OCI-M1 (cell line): ENCODE results near the gene PKHD1.

Experiments used
- DNase-seq: peaks from one replicate; lab custom pipeline; 2025; lab: John Stamatoyannopoulos, UW

PKHD1 gene

GRCh38 chr6:51702851-51703250 is 384.6 kb downstream of the PKHD1 start:
- DNase-seq, result no peak

- no peak for DNase-seq
Observed at GRCh38 chr6:51684603-51685002, 402.8 kb downstream of the PKHD1 start.

GRCh38 chr6:51684038-51684437 is 403.4 kb downstream of the PKHD1 start:
- no peak for DNase-seq

- no peak for DNase-seq
Observed at GRCh38 chr6:51678905-51679620, 408.4 kb downstream of the PKHD1 start.

GRCh38 chr6:51678274-51678673 is 409.1 kb downstream of the PKHD1 start:
- DNase-seq, result no peak

GRCh38 chr6:51675922-51676275 is 411.5 kb downstream of the PKHD1 start:
- no peak for DNase-seq

GRCh38 chr6:51675020-51675921 is 412.1 kb downstream of the PKHD1 start:
- no peak for DNase-seq

GRCh38 chr6:51663525-51663924 is 423.9 kb downstream of the PKHD1 start:
- no peak for DNase-seq

GRCh38 chr6:51660767-51661166 is 426.6 kb downstream of the PKHD1 start:
- DNase-seq, result no peak

GRCh38 chr6:51657491-51657890 is 429.9 kb downstream of the PKHD1 start:
- no peak for DNase-seq

GRCh38 chr6:51655517-51655916 is 431.9 kb downstream of the PKHD1 start:
- DNase-seq, result no peak

GRCh38 chr6:51654647-51655046 is 432.8 kb downstream of the PKHD1 start:
- no peak for DNase-seq

GRCh38 chr6:51651132-51651817 is 436.1 kb downstream of the PKHD1 start:
- DNase-seq, result no peak

- DNase-seq, result no peak
Observed at GRCh38 chr6:51648774-51649173, 438.6 kb downstream of the PKHD1 start.

- no peak for DNase-seq
Observed at GRCh38 chr6:51648236-51648635, 439.2 kb downstream of the PKHD1 start.

- DNase-seq, result no peak
Observed at GRCh38 chr6:51644426-51644825, 443.0 kb downstream of the PKHD1 start.

- DNase-seq, result no peak
Observed at GRCh38 chr6:51640021-51640420, 447.4 kb downstream of the PKHD1 start.

- DNase-seq, result no peak
Observed at GRCh38 chr6:51633424-51633823, 454.0 kb downstream of the PKHD1 start.

- DNase-seq, result no peak
Observed at GRCh38 chr6:51630011-51630410, 457.4 kb downstream of the PKHD1 start.

- DNase-seq, result no peak
Observed at GRCh38 chr6:51626391-51626790, 461.0 kb downstream of the PKHD1 start.

GRCh38 chr6:51625566-51625965 is 461.8 kb downstream of the PKHD1 start:
- DNase-seq, result no peak

- no peak for DNase-seq
Observed at GRCh38 chr6:51620971-51621370, 466.4 kb downstream of the PKHD1 start.
